ENCODE data around the gene MTX1. TPM values are rescaled to one million over a fixed set of nuclear protein-coding genes. Genes with fewer than 3 reads are reported as not detected.
A peak's percentile ranks its signal among the peaks of the same experiment; 100 is the strongest.
"Not testable (repeated sequence)": the region's sequence is repeated elsewhere in the genome, so short reads cannot be mapped to it uniquely, and the experiment has no call there.

MTX1 gene
- total RNA-seq, 1 donor = 38.0 TPM

- peak; percentile 69 for DNase-seq (ENCODE audit: low read depth)
- H3K4me3 ChIP-seq (ENCODE audit: low read depth, low read length) = no peak overlapping the region
- TF ChIP-seq CTCF (IDR thresholded peaks at IDR 0.05; ENCODE audit: insufficient read depth, low read depth, low read length) = no peak
These were observed 10.5 kb downstream of the MTX1 start for GRCh38 chr1:155218854-155219591.

DNA sequence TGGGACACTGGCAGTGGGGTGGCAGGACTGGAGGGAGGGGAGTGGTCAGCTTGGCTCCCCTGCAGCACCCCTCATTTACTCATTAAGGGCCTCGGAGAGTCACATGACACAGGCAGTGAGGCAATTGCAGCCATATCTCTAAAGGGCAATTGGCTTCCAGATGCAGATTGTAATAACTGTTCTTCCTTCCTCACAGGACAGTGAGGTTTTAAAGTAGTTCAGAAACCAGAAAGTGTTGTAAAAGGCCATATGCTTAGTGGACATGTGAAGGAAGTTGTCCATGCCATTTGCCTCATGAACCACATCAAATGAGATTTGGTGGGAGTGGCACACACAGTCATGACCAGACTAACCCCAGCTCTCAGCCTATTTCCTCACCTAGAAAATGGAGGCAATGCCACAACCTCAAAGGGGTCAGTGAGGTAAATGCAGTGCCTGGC, 11.1 kb downstream of the MTX1 start:
- DNase-seq (ENCODE audit: low read depth) = peak; percentile 61
- TF ChIP-seq CTCF (IDR thresholded peaks at IDR 0.05; ENCODE audit: insufficient read depth, low read depth, low read length) = no peak
- H3K4me3 ChIP-seq (ENCODE audit: low read depth, low read length) = no peak overlapping the region

- not testable (repeated sequence) for H3K4me3 ChIP-seq (ENCODE audit: low read depth, low read length); DNase-seq (ENCODE audit: low read depth)
These were observed 11.9 kb downstream of the MTX1 start for GRCh38 chr1:155220211-155220965.

GRCh38 chr1:155223047-155223446, 14.6 kb downstream of the MTX1 start:
- H3K4me3 ChIP-seq (ENCODE audit: low read depth, low read length) = no peak overlapping the region
- no peak for TF ChIP-seq CTCF (IDR thresholded peaks at IDR 0.05; ENCODE audit: insufficient read depth, low read depth, low read length)
- no peak for DNase-seq (ENCODE audit: low read depth)

DNA sequence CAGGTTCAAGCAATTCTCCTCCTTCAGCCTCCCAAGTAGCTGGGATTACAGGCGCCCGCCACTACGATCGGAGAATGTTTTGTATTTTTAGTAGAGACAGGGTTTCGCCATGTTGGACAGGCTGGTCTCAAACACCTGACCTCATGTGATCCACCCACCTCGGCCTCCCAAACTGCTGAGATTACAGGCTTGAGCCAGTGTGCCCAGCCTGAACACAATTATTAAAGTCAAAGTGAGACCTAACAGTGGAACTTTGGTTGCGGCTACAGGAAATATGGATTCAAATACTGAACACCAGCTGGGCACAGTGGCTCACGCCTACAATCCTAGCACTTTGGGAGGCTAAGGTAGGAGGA, 16.9 kb downstream of the MTX1 start:
- not testable (repeated sequence) for H3K4me3 ChIP-seq (ENCODE audit: low read depth, low read length); DNase-seq (ENCODE audit: low read depth)

GRCh38 chr1:155226188-155226909, 17.9 kb downstream of the MTX1 start:
- peak; percentile 90 for DNase-seq (ENCODE audit: low read depth)
- peak overlapping the region; percentile 72 for H3K4me3 ChIP-seq (ENCODE audit: low read depth, low read length)
- TF ChIP-seq CTCF (IDR thresholded peaks at IDR 0.05; ENCODE audit: insufficient read depth, low read depth, low read length) = peak; percentile 69

- peak overlapping the region; percentile 72 for H3K4me3 ChIP-seq (ENCODE audit: low read depth, low read length)
- peak; percentile 37 for DNase-seq (ENCODE audit: low read depth)
- TF ChIP-seq CTCF (IDR thresholded peaks at IDR 0.05; ENCODE audit: insufficient read depth, low read depth, low read length) = no peak
These were observed 18.4 kb downstream of the MTX1 start for GRCh38 chr1:155226910-155227260.

Data from fibroblast of villous mesenchyme (primary cell).